ENCODE results near the gene CDC42EP2.
"Not testable (repeated sequence)": the region's sequence is repeated elsewhere in the genome, so short reads cannot be mapped to it uniquely, and the experiment has no call there.

The CDC42EP2 gene

DNA sequence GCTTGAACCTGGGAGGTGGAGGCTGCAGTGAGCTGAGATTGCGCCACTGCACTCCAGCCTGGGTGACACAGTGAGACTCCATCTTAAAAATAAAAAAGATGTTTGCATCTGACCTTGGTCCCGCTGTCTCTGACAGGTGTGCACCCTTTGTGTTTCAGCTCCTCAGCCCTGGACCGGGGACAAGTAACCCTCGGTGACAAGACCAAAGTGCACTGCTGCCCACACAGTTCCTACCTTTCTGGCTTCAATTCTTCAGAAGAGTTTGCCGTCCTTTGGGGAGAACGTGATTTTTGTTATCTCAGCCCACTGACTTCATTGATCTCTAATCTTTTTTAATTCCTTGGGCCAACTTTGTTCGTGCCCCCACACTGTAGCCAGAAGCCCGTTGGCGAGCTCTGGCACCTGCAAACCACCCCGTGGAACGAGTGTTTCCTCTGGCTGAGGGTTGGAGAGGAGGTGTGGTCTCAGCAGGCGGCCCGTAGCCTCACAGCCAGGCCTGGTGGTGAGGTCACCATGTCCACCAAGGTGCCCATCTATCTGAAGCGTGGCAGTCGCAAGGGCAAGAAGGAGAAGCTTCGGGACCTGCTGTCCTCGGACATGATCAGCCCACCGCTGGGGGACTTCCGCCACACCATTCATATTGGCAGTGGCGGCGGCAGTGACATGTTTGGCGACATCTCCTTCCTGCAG is 5.9 kb downstream of the CDC42EP2 start:
- DNase-seq (ENCODE audit: low read depth in 2 of 2) = no peak

DNA sequence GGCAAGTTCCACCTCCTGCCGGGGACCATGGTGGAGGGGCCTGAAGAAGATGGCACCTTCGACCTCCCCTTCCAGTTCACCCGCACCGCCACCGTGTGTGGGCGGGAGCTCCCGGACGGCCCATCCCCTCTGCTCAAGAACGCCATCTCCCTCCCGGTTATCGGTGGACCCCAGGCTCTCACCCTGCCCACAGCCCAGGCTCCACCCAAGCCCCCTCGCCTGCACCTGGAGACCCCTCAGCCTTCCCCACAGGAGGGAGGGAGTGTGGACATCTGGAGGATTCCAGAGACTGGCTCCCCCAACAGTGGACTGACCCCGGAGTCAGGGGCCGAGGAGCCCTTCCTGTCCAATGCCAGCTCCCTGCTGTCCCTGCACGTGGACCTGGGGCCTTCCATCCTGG is 6.4 kb downstream of the CDC42EP2 start:
- DNase-seq (ENCODE audit: low read depth in 2 of 2) = no peak

DNA sequence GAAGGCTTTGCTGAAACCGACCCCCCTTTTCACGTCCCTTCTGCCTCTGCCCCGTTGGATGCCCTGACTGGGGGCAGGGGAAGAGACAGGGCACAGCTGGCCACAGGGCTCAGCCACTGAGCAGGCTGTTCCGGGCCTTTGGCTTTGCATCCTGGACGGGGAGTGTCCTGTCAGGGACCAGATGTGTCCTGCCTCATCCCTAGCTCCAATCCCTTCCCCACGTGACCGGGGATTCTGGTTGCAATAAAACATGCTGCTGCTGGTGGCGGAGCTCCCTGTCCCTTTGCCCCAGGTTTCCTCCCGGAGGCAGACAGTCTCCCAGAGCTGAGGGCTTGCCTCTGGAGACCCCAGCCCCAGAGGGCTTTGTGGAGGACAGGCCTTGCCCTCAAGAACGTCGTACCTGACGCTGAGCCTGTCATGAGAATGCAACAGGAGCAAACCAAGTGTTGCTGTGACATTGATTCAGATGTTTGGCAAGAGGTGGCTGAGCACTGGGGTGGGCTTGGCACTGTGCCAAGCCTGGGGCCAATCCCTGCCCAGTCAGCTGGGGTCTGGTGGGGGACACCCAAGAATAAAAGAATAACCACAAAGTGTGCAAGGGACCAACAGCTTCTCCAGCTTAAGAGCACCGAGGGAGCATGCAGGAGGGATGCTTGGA is 7.3 kb downstream of the CDC42EP2 start:
- DNase-seq (ENCODE audit: low read depth in 2 of 2) = no peak

DNA sequence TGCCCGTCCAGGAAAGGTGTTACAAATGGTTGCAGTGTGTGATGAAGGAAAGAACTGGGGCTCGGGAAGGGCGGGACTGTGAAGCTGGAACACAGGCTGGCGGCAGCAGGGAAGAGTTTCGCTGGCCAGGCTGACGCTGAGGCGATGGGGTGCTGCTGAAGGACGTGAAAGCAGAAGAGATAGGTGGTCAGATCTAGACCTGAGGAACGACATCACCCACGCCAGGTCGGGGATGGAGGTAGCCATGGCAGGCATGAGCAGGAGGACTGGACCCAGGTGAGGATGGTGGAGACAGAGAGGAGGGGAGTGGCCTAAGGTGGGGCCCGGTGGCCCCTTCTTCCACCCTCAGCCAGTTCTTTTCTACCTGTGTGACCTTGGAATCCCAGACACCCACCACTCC is 9.1 kb downstream of the CDC42EP2 start:
- no peak for DNase-seq (ENCODE audit: low read depth in 2 of 2)

DNA sequence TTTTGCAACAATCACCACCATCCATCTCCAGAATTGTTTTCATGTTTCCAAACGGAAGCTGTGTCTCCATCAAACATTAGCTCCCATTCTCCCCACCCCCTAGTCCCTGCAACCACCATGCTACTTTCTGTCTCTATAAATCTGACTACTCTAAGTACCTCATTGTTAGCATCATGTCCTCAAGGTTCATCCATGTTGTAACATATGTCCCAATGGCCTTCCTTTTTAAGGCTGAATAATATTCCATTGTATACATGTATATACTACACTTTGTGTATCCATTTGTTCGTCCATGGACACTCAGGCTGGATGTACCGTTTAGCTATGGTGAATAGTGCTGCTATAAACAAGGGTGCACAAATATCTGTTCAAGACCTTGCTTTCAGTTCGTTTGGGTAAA is 10.8 kb downstream of the CDC42EP2 start:
- DNase-seq (ENCODE audit: low read depth in 2 of 2) = no peak

DNA sequence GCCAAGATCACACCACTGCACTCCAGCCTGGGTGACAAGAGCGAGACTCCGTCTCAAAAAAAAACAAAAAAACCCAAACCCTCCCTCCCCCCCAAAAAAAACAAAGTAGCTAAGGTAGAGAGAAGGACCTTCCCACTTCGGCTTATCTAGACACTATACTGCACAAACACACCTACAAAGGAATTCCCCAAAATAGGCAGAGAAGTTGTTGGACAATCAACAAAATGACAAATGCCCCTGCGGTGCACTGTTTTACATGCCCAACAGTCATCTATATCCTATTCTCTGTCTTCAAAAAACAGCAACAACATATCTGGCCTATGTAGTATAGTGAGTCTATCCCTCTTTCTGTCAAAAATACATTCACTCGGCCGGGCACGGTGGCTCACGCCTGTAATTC is 12.4 kb downstream of the CDC42EP2 start:
- no peak for DNase-seq (ENCODE audit: low read depth in 2 of 2)

DNA sequence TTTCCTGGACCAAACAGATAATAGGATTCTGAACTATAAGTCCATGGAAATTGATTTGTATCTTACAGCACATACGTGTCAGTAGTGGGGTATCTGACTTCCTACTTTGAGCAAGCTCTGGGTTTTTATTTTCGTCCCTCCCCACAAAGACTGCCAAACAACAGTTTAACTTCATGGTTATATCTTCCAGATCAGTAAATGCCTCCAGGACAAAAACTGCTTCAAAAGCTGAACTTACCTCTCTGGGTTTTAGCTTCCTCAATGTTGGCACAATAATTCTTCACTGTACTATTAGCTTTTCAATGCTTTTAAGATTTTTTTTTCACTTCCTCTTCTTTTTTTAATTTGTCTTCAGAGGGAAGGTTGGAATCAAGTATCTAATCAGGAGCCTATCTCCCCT is 14.8 kb downstream of the CDC42EP2 start:
- no peak for DNase-seq (ENCODE audit: low read depth in 2 of 2)

DNA sequence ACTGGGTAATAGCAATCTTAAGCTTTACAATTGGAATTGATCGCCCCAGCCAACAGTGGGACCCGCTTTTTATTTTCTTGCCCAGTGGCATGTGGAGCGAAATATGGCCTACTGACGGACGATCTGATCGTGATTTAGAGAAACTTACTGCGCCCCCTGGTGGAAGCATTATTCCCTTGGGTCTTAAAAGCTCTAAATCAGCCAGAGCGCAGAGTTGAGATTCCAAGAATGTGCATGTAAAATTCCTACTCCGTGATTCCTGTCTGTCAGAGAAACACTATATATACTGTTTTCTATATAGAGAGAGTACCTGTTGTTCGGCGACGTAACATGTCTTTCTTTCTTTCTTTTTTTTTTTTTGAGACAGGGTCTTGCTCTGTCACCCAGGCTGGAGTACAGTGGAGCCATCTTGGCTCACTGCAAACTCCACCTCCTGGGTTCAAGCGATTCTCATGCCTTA is 15.3 kb downstream of the CDC42EP2 start:
- peak; percentile 69 to 77 for DNase-seq (ENCODE audit: low read depth in 2 of 2)

DNA sequence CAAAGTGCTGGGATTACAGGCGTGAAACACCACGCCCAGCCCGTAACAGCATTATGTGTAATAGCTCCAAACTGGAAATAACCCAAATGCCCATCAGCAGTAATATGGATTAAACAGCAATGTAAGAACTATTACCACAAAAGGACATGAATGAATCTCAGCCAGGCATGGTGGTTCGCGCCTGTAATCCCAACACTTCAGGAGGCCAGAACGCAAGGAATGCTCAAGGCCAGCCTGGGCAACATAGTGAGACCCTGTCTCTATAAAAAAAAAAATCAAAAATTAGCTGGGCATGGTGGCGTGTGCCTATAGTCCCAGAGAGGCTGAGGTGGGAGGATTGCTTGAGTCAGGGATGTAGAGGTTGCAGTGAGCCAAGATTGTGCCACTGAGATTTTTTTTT is 15.9 kb downstream of the CDC42EP2 start:
- DNase-seq (ENCODE audit: low read depth in 2 of 2) = no peak

DNA sequence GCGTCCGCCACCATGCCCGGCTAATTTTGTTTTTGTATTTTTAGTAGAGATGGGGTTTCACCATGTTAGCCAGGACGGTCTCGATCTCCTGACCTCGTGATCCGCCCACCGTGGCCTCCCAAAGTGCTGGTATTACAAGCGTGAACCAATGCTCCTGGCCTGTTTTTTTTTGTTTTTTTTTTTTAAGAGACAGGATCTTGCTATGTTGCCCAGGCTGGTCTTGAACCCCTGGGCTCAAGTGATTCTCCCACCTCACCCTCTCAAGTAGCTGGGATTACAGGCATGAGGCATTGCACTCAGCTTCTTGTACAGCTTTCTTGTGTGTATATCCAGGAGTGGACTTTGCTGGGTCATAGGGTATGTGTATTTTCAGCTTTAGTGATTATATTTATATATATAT is 17.9 kb downstream of the CDC42EP2 start:
- not testable (repeated sequence) for DNase-seq (ENCODE audit: low read depth in 2 of 2)

DNA sequence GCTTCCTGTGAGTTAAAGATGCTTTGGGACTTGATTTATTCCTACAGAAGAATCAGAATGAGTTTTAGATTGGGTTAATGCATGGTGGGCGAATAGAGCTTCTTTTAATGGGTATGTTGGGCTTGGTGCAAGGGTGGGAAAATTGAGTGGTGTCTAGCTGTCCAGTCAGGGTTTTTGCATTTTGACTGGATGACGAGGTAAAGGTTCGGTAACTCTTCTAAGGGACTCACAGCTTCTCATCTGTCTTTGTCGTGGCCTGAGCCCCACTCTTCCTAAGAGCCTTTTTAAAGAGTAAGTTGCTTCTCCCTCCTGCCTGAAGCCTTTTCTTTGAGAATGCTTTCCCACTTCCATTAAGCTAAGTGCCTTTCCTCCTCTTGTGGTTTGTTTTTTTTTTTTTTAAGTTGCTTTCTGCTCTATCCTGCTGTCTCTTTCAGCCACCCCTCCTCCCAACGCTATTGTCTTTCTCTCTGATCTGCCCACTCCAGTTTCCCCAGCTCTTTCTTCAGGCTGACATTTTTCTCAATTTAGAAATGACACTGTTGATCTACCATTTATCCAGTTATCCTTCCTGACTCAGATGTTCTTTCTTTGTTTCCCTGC is 20.1 kb downstream of the CDC42EP2 start:
- DNase-seq (ENCODE audit: low read depth in 2 of 2) = no peak

DNA sequence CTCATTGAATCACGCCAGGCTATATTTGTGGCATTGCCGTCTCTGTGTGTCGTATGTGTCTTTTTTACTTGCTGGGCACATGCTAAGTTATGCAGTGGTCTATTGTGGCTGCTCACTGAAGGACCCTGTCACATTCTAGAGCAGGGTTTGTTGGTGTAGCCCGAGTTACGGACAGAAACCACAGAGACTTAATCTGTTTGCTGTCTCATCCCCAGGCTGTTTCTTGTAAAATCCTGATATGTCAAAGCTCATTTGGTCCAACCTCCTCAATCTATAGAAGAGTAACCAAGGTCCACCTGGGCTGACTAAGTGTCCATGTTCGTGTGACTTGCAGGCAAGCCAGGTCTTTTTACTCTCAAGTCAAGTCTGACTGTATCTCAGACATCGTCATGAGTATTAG is 24.0 kb downstream of the CDC42EP2 start:
- DNase-seq (ENCODE audit: low read depth in 2 of 2) = no peak

DNA sequence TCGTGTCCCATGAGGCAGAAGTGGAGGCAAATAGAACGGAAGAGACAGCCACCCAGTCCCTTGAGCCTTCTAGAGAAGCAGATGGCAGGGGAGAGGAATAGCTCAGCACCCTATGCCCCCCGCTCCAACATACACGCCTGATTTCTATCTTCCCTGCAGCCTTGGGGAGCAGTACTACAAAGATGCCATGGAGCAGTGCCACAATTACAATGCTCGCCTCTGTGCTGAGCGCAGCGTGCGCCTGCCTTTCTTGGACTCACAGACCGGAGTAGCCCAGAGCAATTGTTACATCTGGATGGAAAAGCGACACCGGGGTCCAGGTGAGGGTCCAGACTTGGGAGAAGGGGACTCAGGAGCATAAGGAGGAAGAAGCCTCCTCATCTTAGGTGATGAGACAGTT is 25.6 kb downstream of the CDC42EP2 start:
- no peak for DNase-seq (ENCODE audit: low read depth in 2 of 2)

DNA sequence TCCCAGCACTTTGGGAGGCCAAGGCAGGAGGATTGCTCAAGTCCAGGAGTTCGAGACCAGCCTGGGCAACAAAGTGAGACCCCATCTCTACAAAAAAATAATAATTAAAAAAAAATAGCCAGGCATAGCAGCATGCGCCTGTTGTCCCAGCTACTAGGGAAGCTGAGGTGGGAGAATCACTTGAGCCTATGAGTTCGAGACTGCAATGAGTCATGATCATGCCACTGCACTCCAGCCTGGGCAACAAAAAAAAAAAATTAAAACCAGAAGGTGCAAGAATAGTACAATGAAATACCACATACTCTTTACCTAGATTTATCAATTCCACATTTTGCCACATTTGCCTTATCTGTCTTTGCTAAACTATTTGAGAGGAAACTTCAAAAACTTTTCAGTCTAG is 27.2 kb downstream of the CDC42EP2 start:
- no peak for DNase-seq (ENCODE audit: low read depth in 2 of 2)

DNA sequence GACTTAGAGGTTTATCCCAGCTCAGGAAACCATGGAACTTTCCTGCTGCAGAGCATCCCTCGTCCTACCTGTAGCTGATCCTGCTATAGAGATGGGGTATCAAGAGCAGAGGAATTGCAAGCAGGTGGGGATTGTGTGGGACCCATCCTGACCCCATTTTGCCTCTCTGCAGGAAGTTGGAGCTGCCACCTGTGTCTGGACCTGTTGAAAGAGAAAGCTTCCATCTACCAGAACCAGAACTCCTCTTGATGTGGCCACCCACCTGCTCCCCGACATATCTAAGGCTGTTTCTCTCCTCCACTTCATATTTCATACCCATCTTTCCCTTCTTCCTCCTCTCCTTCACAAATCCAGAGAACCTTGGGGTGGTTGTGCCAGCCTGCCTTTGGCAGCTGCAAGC is 36.8 kb downstream of the CDC42EP2 start:
- no peak for DNase-seq (ENCODE audit: low read depth in 2 of 2)

DNA sequence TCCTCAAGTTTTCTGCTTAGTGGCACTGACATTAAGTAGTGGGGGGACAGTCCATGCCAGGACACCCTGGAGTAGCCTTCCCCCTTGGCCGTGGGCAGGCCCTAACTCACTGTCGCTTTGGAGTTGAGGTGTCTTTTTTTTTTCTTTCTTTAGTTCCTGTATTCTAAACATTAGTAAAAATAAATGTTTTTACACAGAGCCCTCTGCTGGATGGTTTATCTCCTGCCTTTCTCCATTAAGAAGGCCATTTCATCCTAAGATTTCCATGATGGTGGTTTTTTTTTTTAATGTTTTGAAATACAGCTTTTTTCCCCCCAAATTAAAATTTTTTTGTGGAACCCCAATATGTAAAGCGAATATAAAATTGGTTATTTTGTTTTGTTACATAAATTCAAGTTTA is 38.1 kb downstream of the CDC42EP2 start:
- no peak for DNase-seq (ENCODE audit: low read depth in 2 of 2)

DNA sequence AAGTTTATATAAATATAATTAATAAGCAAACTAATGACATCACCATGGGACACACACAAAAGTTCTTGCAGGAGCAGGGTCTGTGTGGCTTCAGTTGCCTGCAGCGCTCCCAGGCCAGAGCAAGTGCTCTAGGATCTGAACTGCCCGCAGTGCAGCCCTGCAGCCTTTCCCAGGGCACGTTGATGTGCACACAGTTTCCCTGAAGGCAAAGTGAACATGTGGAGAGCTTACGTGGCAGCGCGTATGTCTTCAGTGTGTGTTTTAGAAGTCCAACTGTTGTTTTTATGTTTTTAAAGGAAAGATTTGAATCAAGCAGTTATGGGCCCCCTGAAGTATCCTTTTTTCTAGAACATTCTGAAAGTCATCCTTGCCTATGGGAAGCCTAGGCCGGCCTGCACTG is 38.7 kb downstream of the CDC42EP2 start:
- no peak for DNase-seq (ENCODE audit: low read depth in 2 of 2)

DNA sequence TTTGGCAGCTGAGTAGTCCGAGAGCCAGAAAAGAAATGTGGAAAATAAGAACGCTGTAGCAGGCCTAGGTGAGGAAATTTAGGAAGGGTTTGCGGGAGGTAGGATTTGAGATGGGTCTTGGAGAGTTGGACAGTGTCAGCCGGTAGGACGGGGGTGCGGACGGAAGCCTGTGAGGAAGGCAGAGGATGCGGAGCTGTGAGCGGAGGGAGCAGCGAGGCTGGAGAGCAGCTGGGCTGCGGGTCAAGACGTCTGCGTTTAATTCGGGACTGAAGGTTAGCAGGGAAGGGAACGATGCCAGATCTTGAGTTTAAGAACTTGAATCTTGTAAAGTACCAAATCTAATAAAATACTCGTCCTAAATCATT is 39.2 kb downstream of the CDC42EP2 start:
- DNase-seq (ENCODE audit: low read depth in 2 of 2) = no peak

DNA sequence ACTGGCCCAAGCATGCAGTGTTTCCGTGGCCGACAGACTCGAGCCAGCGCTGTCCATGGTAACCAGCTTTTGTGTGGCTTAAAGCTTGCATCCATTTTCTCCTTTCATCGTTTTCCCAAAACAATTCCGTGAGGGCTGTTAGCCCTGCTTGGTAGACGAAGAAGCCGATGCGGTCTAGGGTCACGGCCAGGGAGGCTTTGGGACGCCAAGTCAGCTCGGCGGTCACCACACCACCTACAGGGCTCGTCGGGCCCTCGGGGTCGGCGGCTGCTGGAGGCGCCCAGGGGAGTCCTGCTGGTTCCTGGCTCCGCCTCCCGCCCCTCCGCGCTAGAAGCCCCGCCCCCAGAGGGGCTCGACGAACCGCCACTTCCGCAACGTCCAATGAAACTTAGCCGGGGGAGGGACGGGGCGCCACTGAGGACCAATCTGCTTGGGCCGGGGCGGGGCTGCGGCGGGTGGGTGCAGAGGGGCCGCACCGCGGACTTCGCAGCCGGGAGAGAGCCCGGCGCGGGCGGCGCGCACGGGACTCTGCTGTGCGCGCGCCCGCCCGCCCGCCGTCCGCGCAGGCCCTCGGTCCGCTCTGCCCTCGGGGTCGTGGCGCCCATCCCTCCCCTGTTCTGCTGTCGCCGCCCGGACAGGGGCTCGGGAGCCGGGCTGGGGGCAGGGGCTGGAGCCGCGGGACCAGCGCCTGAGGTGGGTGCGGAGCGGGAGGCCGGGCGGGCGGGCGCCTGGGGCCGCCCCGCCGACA is 39.8 kb downstream of the CDC42EP2 start, which contains the start of gene TIGD3:
TSS of gene TIGD3 (plus strand) at position 487 of the 748 bp plus-strand sequence. CDS start 1,058 bp downstream, outside the sequence.
- DNase-seq (ENCODE audit: low read depth in 2 of 2) = peak; percentile 90 to 98

DNA sequence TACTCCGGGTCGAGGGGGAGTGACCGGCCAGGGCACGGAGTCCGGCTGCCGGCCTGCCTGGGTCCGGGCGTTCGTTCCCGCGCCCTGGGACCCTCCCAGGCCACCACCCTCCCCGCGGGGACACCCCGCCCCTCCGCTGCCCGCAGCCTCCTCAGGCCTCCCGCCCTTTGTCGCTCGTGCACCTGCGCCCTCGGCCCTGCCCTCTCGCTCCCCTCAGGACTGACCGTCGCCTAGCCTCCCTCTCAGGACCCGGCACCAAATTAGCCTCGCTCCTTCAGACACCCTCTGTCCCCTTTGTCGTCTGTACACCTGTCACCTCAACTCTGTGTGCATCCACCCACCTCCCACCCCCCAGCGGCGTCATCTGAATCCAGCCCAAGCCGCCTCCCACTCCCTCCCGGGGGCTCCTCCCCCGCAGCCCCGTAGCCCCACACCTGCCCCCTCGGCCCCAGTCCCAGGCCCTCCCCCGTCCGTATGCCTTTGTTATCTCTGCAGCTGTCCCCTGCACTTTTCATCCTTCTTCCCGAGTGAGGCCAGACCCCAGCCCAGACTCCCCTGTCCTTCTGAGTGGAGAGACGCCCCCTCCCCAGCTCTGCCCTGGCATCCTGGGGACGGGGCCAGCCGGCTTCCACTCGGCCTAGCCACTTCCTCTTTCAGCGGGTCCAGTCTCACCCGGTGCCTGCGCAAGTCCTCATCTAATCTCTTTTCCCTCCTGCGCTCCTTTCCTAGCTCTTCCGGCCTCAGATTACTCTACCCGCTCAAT is 40.5 kb downstream of the CDC42EP2 start:
- peak; percentile 9 to 34 for DNase-seq (ENCODE audit: low read depth in 2 of 2)

DNA sequence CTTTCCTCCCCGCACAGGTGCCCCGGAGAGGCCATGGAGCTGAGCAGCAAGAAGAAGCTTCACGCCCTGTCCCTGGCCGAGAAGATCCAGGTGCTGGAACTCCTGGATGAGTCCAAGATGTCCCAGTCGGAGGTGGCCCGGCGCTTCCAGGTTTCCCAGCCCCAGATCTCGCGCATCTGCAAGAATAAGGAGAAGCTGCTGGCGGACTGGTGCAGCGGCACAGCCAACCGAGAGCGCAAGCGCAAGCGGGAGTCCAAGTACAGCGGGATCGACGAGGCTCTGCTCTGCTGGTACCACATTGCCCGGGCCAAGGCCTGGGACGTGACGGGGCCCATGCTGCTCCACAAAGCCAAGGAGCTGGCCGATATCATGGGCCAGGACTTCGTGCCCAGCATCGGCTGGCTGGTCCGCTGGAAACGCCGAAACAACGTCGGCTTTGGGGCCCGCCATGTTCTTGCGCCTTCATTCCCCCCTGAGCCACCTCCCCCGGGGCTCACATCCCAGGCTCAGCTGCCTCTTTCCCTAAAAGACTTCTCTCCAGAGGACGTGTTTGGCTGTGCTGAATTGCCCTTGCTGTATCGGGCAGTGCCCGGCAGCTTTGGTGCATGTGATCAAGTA is 41.2 kb downstream of the CDC42EP2 start:
- no peak for DNase-seq (ENCODE audit: low read depth in 2 of 2)

All from stimulated activated CD4-positive, alpha-beta T cell treated with anti-CD3 and anti-CD28 coated beads, Interleukin-1b, Interleukin-23, amount 100 ng/mL, for 1 hour (primary cell).